ENCODE data around the gene AFF1. TPM values are rescaled to one million over a fixed set of nuclear protein-coding genes. Genes with fewer than 3 reads are reported as not detected.
"Not testable (repeated sequence)": the region's sequence is repeated elsewhere in the genome, so short reads cannot be mapped to it uniquely, and the experiment has no call there.

The AFF1 gene
- total RNA-seq, 3 donors from 2014 or later, result 20.0 to 35.5 (median 26.5) TPM

DNA sequence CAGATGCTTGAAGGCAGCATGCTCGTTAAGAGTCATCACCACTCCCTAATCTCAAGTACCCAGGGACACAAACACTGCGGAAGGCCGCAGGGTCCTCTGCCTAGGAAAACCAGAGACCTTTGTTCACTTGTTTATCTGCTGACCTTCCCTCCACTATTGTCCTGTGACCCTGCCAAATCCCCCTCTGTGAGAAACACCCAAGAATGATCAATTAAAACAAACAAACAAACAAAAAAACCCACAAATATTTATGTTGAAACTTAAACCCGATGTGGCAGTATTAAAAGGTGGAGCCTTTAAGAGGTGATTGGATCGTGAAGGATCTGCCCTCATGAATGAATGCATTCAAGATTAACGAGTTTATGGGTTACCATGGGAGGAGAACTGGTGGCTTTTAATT, 61.7 kb downstream of the AFF1 start:
- H3K9me3 Mint-ChIP-seq; DNase-seq; H3K4me3 Mint-ChIP-seq; ATAC-seq; H3K36me3 Mint-ChIP-seq (ENCODE audit: insufficient read depth); H3K27me3 Mint-ChIP-seq (ENCODE audit: low read depth): not testable (repeated sequence)
- H3K4me1 Mint-ChIP-seq (ENCODE audit: low read depth), result peaks cover 28% of the 10 kb centered on the region

- H3K9me3 Mint-ChIP-seq, result no peaks in the 10 kb centered on the region
- no peak for ATAC-seq
- peaks cover 33% of the 10 kb centered on the region for H3K4me1 Mint-ChIP-seq (ENCODE audit: low read depth)
- no peaks in the 10 kb centered on the region for H3K27me3 Mint-ChIP-seq (ENCODE audit: low read depth)
- no peak for DNase-seq
- no peak overlapping the region for H3K4me3 Mint-ChIP-seq
- H3K36me3 Mint-ChIP-seq (ENCODE audit: insufficient read depth), result peaks cover 10% of the 10 kb centered on the region
These were observed 64.4 kb downstream of the AFF1 start for GRCh38 chr4:86999136-86999643.

DNA sequence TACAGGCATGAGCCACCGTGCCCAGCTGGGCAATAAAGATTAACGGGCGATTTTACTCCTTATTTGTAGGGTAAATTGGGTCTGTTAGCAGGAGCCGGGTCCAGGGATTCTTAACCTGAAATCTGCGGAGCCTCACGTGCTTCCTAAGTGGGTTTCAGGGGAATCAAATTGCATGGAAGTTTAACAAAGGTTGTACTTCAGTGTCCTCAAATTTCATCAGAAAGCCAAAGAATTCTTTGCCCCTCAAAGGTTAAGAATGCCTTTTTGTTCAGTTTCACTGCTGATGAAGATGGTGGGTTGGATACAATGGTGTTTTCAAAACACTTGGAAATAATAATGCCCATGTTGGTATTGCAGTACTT, 67.9 kb downstream of the AFF1 start:
- Mint-ChIP-seq H3K36me3 (ENCODE audit: insufficient read depth) (peaks cover 3% of the 10 kb centered on the region), H3K4me3 (no peak overlapping the region), H3K27me3 (ENCODE audit: low read depth) (no peaks in the 10 kb centered on the region), H3K9me3 (no peaks in the 10 kb centered on the region), H3K4me1 (ENCODE audit: low read depth) (peaks cover 49% of the 10 kb centered on the region)
- ATAC-seq (no peak), DNase-seq (no peak)

- Mint-ChIP-seq H3K36me3 (ENCODE audit: insufficient read depth) (peaks cover 3% of the 10 kb centered on the region), H3K27me3 (ENCODE audit: low read depth) (no peaks in the 10 kb centered on the region), H3K9me3 (no peaks in the 10 kb centered on the region), H3K4me1 (ENCODE audit: low read depth) (peaks cover 52% of the 10 kb centered on the region), H3K4me3 (no peak overlapping the region)
- ATAC-seq, result no peak
- no peak for DNase-seq
These were observed 68.5 kb downstream of the AFF1 start for GRCh38 chr4:87003266-87003665.

GRCh38 chr4:87005369-87005689, 70.5 kb downstream of the AFF1 start:
- no peak for ATAC-seq
- H3K4me3 Mint-ChIP-seq, result peak overlapping the region; percentile 92
- H3K27me3 Mint-ChIP-seq (ENCODE audit: low read depth), result no peaks in the 10 kb centered on the region
- H3K36me3 Mint-ChIP-seq (ENCODE audit: insufficient read depth), result peaks cover 3% of the 10 kb centered on the region
- no peaks in the 10 kb centered on the region for H3K9me3 Mint-ChIP-seq
- DNase-seq, result no peak
- H3K4me1 Mint-ChIP-seq (ENCODE audit: low read depth), result peaks cover 53% of the 10 kb centered on the region

DNA sequence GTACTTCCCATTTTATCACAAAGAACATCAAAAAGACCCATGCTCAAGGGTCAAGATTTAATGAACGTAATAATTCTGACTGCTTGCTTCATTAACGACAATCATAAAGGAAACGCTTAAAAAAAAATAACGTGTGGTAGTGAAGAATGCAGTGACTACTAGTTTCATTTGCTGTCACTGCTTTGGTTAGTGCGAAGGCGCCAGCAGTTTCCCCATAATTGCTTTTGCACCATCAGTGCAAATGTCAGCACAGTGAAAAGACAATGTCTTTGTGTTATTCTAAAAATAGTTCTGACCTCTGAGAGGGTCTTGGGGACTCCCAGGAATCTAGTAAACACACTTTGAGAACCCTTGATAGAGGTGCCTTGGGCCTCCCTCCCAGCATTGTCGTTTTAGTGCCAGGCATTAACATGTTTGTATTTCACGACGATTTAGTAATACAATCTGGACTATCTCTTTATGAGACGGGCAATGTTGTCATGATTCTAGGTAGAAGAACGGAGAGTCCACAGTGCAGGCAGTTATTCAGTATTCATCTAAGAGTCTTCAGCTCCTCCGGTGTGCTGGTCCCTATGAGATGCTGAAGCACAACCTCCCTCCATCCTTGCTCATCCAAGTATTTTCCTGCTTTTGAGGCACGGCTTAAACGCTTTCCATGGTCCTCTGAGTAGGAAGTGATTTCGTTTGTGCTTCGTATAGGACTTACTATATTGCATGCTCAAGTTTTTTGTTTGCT, 71.0 kb downstream of the AFF1 start:
- H3K36me3 Mint-ChIP-seq (ENCODE audit: insufficient read depth), result peaks cover 3% of the 10 kb centered on the region
- DNase-seq (peak; percentile 20), ATAC-seq (peak; percentile 17 to 42)
- peak overlapping the region; percentile 92 for H3K4me3 Mint-ChIP-seq
- H3K27me3 Mint-ChIP-seq (ENCODE audit: low read depth), result no peaks in the 10 kb centered on the region
- no peaks in the 10 kb centered on the region for H3K9me3 Mint-ChIP-seq
- peaks cover 54% of the 10 kb centered on the region for H3K4me1 Mint-ChIP-seq (ENCODE audit: low read depth)

GRCh38 chr4:87006426-87006675, 71.5 kb downstream of the AFF1 start:
- ATAC-seq, result no peak
- DNase-seq, result no peak
- Mint-ChIP-seq H3K4me3 (peak overlapping the region; percentile 92), H3K9me3 (no peaks in the 10 kb centered on the region), H3K27me3 (ENCODE audit: low read depth) (no peaks in the 10 kb centered on the region), H3K36me3 (ENCODE audit: insufficient read depth) (peaks cover 3% of the 10 kb centered on the region), H3K4me1 (ENCODE audit: low read depth) (peaks cover 58% of the 10 kb centered on the region)

- Mint-ChIP-seq H3K9me3 (no peaks in the 10 kb centered on the region), H3K27me3 (ENCODE audit: low read depth) (no peaks in the 10 kb centered on the region), H3K36me3 (ENCODE audit: insufficient read depth) (peaks cover under 1% of the 10 kb centered on the region), H3K4me1 (ENCODE audit: low read depth) (peaks cover 61% of the 10 kb centered on the region), H3K4me3 (peak overlapping the region; percentile 92)
- ATAC-seq (peak; percentile 83 to 84), DNase-seq (peak; percentile 83)
These were observed 72.1 kb downstream of the AFF1 start for GRCh38 chr4:87006676-87007527.

DNA sequence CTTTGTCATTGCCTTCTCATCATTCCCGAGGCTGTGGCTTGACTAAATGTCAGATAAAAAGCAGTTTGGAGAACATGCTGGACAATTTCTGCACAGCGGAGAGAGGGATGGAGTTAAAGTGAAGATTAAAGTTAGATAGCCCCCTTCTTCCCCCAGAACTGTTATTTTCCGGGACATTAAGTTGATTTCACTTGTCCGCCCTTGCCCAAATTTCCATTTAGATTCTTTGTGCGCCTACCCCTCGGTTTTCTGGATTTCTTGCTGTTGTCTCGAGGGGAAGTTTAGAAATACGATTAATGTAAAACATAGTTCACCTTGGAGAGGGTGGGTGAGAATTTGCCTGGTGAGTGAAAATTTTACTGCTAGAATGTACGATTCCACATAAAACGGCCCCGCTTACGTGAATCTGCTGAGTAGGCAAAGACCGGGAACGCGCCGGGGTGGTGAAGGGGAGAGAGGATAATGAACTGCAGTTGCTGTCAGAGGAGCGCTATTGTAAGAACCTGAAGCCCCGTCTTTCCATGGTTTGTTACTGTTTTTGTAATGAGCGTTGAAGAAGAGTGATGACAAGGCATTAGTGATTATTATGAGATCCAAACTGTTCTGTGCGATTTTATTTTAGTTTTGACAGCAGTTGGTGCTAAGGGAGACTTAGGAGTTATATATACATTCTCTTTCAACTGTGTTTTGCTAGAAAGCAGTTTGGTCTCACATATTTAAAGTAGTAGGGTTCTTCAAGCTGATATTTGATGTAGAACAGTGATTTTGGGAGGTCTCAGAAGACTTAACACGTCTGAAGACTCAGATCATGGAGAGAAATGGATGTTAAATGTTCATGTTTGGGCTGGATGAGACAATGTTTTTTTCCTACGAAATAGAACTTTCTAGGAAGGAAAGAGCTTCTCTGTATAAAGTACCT, 73.0 kb downstream of the AFF1 start:
- peak; percentile 19 for DNase-seq
- Mint-ChIP-seq H3K4me1 (ENCODE audit: low read depth) (peaks cover 69% of the 10 kb centered on the region), H3K27me3 (ENCODE audit: low read depth) (no peaks in the 10 kb centered on the region), H3K4me3 (peak overlapping the region; percentile 92), H3K9me3 (no peaks in the 10 kb centered on the region), H3K36me3 (ENCODE audit: insufficient read depth) (no peaks in the 10 kb centered on the region)
- ATAC-seq, result no peak

- Mint-ChIP-seq H3K36me3 (ENCODE audit: insufficient read depth) (no peaks in the 10 kb centered on the region), H3K4me3 (peak overlapping the region; percentile 43), H3K4me1 (ENCODE audit: low read depth) (peaks cover 80% of the 10 kb centered on the region), H3K9me3 (no peaks in the 10 kb centered on the region), H3K27me3 (ENCODE audit: low read depth) (no peaks in the 10 kb centered on the region)
- DNase-seq (no peak), ATAC-seq (no peak)
These were observed 74.4 kb downstream of the AFF1 start for GRCh38 chr4:87009095-87009648.

DNA sequence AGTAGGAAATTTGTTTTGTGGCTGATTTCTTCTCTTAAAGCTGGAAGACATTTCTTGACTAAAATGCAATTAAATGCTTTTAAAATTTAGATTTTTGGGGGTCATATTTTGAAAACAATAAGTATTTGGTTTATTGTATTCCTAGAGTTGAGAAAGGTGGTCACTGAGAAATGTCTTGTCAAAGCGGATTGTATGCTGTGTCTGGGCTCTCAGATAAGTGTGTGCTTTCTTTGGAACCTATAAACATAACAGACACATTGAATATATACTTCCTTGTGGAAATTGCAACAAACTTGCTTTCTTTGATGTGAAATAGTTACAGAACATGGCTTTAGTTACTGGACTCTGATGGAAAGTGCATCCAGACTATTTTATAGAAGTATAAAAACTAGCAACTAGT, 75.4 kb downstream of the AFF1 start:
- no peak for ATAC-seq
- Mint-ChIP-seq H3K36me3 (ENCODE audit: insufficient read depth) (no peaks in the 10 kb centered on the region), H3K4me3 (no peak overlapping the region), H3K9me3 (no peaks in the 10 kb centered on the region), H3K4me1 (ENCODE audit: low read depth) (peaks cover 82% of the 10 kb centered on the region), H3K27me3 (ENCODE audit: low read depth) (no peaks in the 10 kb centered on the region)
- no peak for DNase-seq

DNA sequence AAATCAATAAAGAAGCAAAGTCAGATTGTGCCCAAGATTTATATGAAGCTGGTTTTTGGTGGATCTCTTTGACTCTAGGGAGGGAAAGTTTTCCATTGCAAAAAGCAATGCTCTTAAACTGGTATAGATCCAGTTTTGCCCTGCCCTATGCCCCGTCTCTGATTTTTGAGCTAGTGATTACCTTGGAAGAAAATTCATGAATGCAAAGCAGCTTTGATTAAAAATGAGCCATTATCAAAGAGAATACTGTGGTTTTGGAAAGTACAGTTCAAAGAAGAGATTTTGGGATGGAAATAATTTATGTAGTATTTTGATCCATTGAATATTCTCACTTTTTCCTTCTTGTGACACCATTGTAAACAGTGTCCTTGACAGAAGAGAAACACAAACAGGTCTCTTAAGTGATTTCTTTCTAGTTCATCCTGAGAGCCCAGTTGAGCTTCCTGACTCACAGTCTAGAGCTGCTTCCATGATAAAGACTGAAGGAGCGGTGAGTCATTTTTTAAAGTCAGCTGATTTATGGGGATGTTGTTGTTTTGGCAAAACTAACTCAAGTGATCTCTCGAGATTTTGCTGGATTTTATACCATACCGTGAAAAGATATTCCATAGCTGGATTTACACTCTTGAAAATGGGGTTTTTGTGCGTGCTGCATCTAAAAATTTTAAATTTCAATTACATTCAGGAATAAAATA, 76.7 kb downstream of the AFF1 start:
- ATAC-seq (no peak), DNase-seq (no peak)
- Mint-ChIP-seq H3K36me3 (ENCODE audit: insufficient read depth) (no peaks in the 10 kb centered on the region), H3K4me1 (ENCODE audit: low read depth) (peaks cover 80% of the 10 kb centered on the region), H3K9me3 (no peaks in the 10 kb centered on the region), H3K4me3 (no peak overlapping the region), H3K27me3 (ENCODE audit: low read depth) (no peaks in the 10 kb centered on the region)

GRCh38 chr4:87012265-87012953, 77.6 kb downstream of the AFF1 start:
- no peak overlapping the region for H3K4me3 Mint-ChIP-seq
- H3K36me3 Mint-ChIP-seq (ENCODE audit: insufficient read depth), result no peaks in the 10 kb centered on the region
- peaks cover 87% of the 10 kb centered on the region for H3K4me1 Mint-ChIP-seq (ENCODE audit: low read depth)
- no peaks in the 10 kb centered on the region for H3K9me3 Mint-ChIP-seq
- ATAC-seq, result peak in 1 of 2 donors; percentile 38
- H3K27me3 Mint-ChIP-seq (ENCODE audit: low read depth), result no peaks in the 10 kb centered on the region
- no peak for DNase-seq
